K562 (cell line): ENCODE results near the gene FAM120B. TPM values are rescaled to one million over a fixed set of nuclear protein-coding genes. Genes with fewer than 3 reads are reported as not detected.
A peak's percentile ranks its signal among the peaks of the same experiment; 100 is the strongest.

Experiments
- ATAC-seq: fragments of 200-7000 bp; cut with Tn5 transposase; 3 replicates; pipeline ENCODE4 v1.9.1; 2020; ENCODE audit warnings: moderate library complexity
- BruUV-seq: library from RNA; stranded (reverse); fragments of 400-500 nt; replicated peaks from 2 replicates; lab custom pipeline; 2021; lab: Mats Ljungman, UMichigan
- CTCF ChIA-PET: fragments of 300-600 bp; formaldehyde crosslinking; extraction: SDS; loops from one replicate; lab custom pipeline; 2021; ENCODE audit warnings: low intra/inter-chr PET ratio; lab: Yijun Ruan, JAX
- POLR2A ChIA-PET: fragments of 300-600, 350-650 bp; sonication (Branson Sonifier 250); formaldehyde crosslinking; extraction: SDS; loops from one replicate; lab custom pipeline; 2021; ENCODE audit warnings: antibody characterized with exemption, inconsistent platforms; lab: Yijun Ruan, JAX
- DNase-seq, 4 experiments: peaks; one replicate each; pipeline versions ENCODE4 v3.0.0 to v3.0.0-alpha.2; 2011 to 2018; ENCODE audit warnings: low spot score in 3 of 4, mixed read lengths in 3 of 4; ENCODE audit errors: extremely low read depth in 1 of 4
- FAIRE-seq: peaks from 2 replicates; lab custom pipeline; 2011; peaks lifted over from hg19 to GRCh38; lab: Jason Lieb, UNC
- H2AFZ ChIP-seq: 2 replicates; pipeline ENCODE4 v1.6.0; 2011; ENCODE audit warnings: low read depth, low read length, control low read depth, inconsistent platforms
- H3K27ac ChIP-seq: fragments of 200-600 bp; 3 replicates; pipeline ENCODE4 v1.8.0; 2011; ENCODE audit warnings: low read depth, mild to moderate bottlenecking, control low read depth, inconsistent platforms, low read length, moderate library complexity, mixed read lengths; ENCODE audit errors: extremely low read depth
- H3K27me3 ChIP-seq, 2 experiments: fragments of 300-600 bp in 1 of 2; 2 replicates in 1 of 2; 3 replicates in 1 of 2; pipeline versions ENCODE4 v1.6.0 to v1.8.0; 2011; ENCODE audit warnings: inconsistent platforms in 2 of 2, low read length in 2 of 2, mild to moderate bottlenecking in 1 of 2, mixed read lengths in 1 of 2, moderate library complexity in 1 of 2; ENCODE audit not compliant: control insufficient read depth in 2 of 2, insufficient read depth in 2 of 2
- H3K36me3 ChIP-seq: fragments of 300-600 bp; 3 replicates; pipeline ENCODE4 v1.8.0; 2011; ENCODE audit warnings: mild to moderate bottlenecking, low read length, inconsistent platforms; ENCODE audit not compliant: control insufficient read depth, insufficient read depth
- H3K4me1 ChIP-seq, 2 experiments: fragments of 200-600 bp in 1 of 2; replicated peaks in 1 of 2; 2 replicates in 1 of 2; 3 replicates in 1 of 2; pipeline versions ENCODE4 v1.5.1 to v1.8.0; 2011; ENCODE audit warnings: inconsistent platforms in 2 of 2, low read length in 2 of 2, mild to moderate bottlenecking in 1 of 2, mixed read lengths in 1 of 2, moderate library complexity in 1 of 2; ENCODE audit not compliant: control insufficient read depth in 2 of 2, insufficient read depth in 2 of 2
- H3K4me2 ChIP-seq: 2 replicates; pipeline ENCODE4 v1.6.1; 2011; ENCODE audit warnings: low read length, control low read depth, inconsistent platforms, mixed read lengths; ENCODE audit not compliant: insufficient read depth
- H3K4me3 ChIP-seq: fragments of 200-600 bp; sonication (generic), shearing (Covaris generic); 2 replicates; pipeline ENCODE4 v1.5.1; 2016; ENCODE audit warnings: control low read depth, inconsistent platforms
- H3K79me2 ChIP-seq: fragments of 200-600 bp; 3 replicates; pipeline ENCODE4 v1.8.0; 2011; ENCODE audit warnings: low read length, inconsistent platforms; ENCODE audit not compliant: control insufficient read depth, insufficient read depth
- H3K9ac ChIP-seq, 2 experiments: 2 replicates each; pipeline versions ENCODE4 v1.6.0 to v1.6.1; 2011; ENCODE audit warnings: low read depth in 2 of 2, low read length in 2 of 2, control low read depth in 1 of 2, inconsistent platforms in 1 of 2, mild to moderate bottlenecking in 1 of 2, mixed read lengths in 1 of 2; ENCODE audit not compliant: insufficient read depth in 1 of 2
- H3K9me1 ChIP-seq: one replicate; pipeline ENCODE4 v1.6.0; 2011; ENCODE audit warnings: inconsistent platforms, mild to moderate bottlenecking, low read length, moderate library complexity; ENCODE audit not compliant: control insufficient read depth, insufficient read depth
- H3K9me3 ChIP-seq: replicated peaks from 2 replicates; pipeline ENCODE4 v1.5.1; 2011; ENCODE audit warnings: low read depth, low read length, inconsistent platforms; ENCODE audit not compliant: control insufficient read depth, insufficient read depth
- H4K20me1 ChIP-seq: replicated peaks from 2 replicates; pipeline ENCODE4 v1.6.1; 2011; ENCODE audit warnings: low read length, inconsistent platforms, mixed read lengths; ENCODE audit not compliant: control insufficient read depth, insufficient read depth
- RAD51 ChIP-seq: fragments of 450-650 bp; IDR thresholded peaks from 2 replicates; pipeline ENCODE4 v1.7.1; 2016; ENCODE audit warnings: low read depth, mild to moderate bottlenecking, borderline replicate concordance
- SIN3A ChIP-seq, 2 experiments: fragments of 150-350 bp in 1 of 2; IDR thresholded peaks; 2 replicates each; pipeline ENCODE4 v1.6.1; 2011 to 2016; ENCODE audit warnings: borderline replicate concordance in 2 of 2, low read depth in 2 of 2, low read length in 2 of 2, mild to moderate bottlenecking in 2 of 2, moderate library complexity in 2 of 2; ENCODE audit not compliant: control insufficient read depth in 1 of 2
- ZNF830 ChIP-seq: fragments of 250-450 bp; sonication (Bioruptor Pico); IDR thresholded peaks from 2 replicates; pipeline ENCODE4 v1.5.0; 2021; ENCODE audit warnings: mild to moderate bottlenecking
- WGBS: fragments of 100-300 bp; shearing (Covaris generic); methylation state at CpG from one replicate; pipeline ENCODE4 v1.1.6; 2016; ENCODE audit warnings: low coverage, mixed read lengths; ENCODE audit not compliant: insufficient coverage; ENCODE audit errors: missing lambda C conversion rate; 5-methylcytosine and 5-hydroxymethylcytosine counted together
- in situ Hi-C: fragments of 300-500 bp; cut with MboI; formaldehyde crosslinking; loops from 4 replicates; pipeline ENCODE4 v1.15.0; 2018; ENCODE audit warnings: inconsistent platforms, mixed read lengths
- intact Hi-C: fragments of 100-400 bp; cut with micrococcal nuclease; formaldehyde crosslinking; loops from 2 replicates; pipeline ENCODE4 v1.14.2; 2022
- polyA plus RNA-seq, 8 experiments: library from polyadenylated mRNA; depleted of rRNA in 4 of 8; stranded (reverse) in 5 of 8; unstranded in 3 of 8; fragments of >200 nt; fragmentation: Nextera tagmentation in 2 of 8; fragmentation: Illumina TruSeq in 1 of 8; extraction: Ambion mirVana in 2 of 8; extraction: Trizol in 1 of 8; gene quantifications; 2 replicates each; pipeline versions ENCODE4 v1.2.1 to v1.2.3, GENCODE V29; 2011 to 2014; ENCODE audit warnings: inconsistent platforms in 1 of 8, missing spikeins in 1 of 8
- total RNA-seq, 7 experiments: library from RNA; depleted of rRNA in 6 of 7; stranded (reverse); fragments of >200 nt in 6 of 7; fragmentation: Illumina TruSeq in 2 of 7; extraction: Trizol in 2 of 7; gene quantifications; 2 replicates each; pipeline versions ENCODE4 v1.2.1 to v1.2.3, GENCODE V29; 2011 to 2021; ENCODE audit warnings: low replicate concordance in 1 of 7
- TF ChIP-seq, protein P1 (sequence below): sonication (generic); formaldehyde crosslinking; IDR thresholded peaks from 2 replicates; pipeline ENCODE4 v1.8.1; 2022; ENCODE audit warnings: missing genetic modification reagents
- TF ChIP-seq, protein P2 (sequence below): fragments of 450-650 bp; formaldehyde crosslinking; IDR thresholded peaks from 2 replicates; pipeline ENCODE4 v1.4.0; 2020; ENCODE audit warnings: mild to moderate bottlenecking, mixed read lengths
- TF ChIP-seq, protein P3 (sequence below): sonication (generic); formaldehyde crosslinking; IDR thresholded peaks from 2 replicates; pipeline ENCODE4 v1.5.0; 2020; ENCODE audit warnings: missing genetic modification reagents
- TF ChIP-seq, protein P4 (sequence below): sonication (generic); formaldehyde crosslinking; IDR thresholded peaks from 2 replicates; pipeline ENCODE4 v1.9.0; 2022; ENCODE audit warnings: mild to moderate bottlenecking, missing genetic modification reagents

The FAM120B gene
- total and polyA plus RNA-seq, 9 of the 15 experiments (the other 6 are each of a cell fraction or from before 2014, with no cell fraction given), result 3.5 to 22.6 (median 14.7) TPM

DNA sequence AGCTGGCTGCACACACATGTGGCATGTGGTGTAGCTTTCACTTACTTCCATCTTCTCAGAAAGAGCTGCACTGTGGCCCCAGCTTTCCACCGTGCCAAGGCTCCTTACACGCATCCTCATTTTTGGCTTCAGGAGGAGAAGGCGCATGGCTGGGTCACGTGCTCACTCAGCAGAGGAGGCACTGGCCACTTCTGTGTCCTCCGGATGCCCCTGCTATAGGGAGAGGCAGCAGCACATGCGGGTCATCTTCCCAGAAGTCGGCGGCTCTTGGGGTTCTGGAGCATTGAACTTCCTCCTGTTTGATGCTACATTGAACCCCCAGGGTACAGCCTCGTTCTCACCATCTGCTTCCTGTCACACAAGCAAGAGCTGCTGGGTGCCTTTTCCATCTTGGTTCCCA, 111.3 kb downstream of the FAM120B start:
- H4K20me1 ChIP-seq, result no peaks in the 10 kb centered on the region
- peaks cover 0 to 6% of the 10 kb centered on the region in 2 experiments; a peak in 1 of 5 replicates for H3K4me1 ChIP-seq
- POLR2A ChIA-PET, result interaction anchor here (0.7 to 1.1 kb wide), 3 partner anchors 14 to 130 kb away, joined by 3 to 4 read pairs (median 3); no protein-coding TSS in a partner anchor
- no peaks in the 10 kb centered on the region for H3K9me3 ChIP-seq
- FAIRE-seq, result no peak
- WGBS, result 1% methylated on average over 9 of the region's 9 CpGs
- CTCF ChIA-PET, result no interaction called here
- H3K27me3 ChIP-seq, result peaks cover 51 to 71% of the 10 kb centered on the region in 2 experiments
- H2AFZ ChIP-seq, result no peak overlapping the region
- DNase-seq, result no peak
- no peak overlapping the region for H3K4me3 ChIP-seq
- no peak for ATAC-seq
- H3K9me1 ChIP-seq, result no peaks in the 10 kb centered on the region
- H3K9ac ChIP-seq, result no peak overlapping the region
- in situ Hi-C loops, result no loop called here
- H3K79me2 ChIP-seq, result no peaks in the 10 kb centered on the region
- no peak overlapping the region for H3K27ac ChIP-seq
- intact Hi-C loops, result no loop called here
- H3K36me3 ChIP-seq, result no peaks in the 10 kb centered on the region
- H3K4me2 ChIP-seq, result no peak overlapping the region
- no peak for TF ChIP-seq ZNF830 (CRISPR knock-in tag)
- TF ChIP-seq RAD51, result 0 out of 2 replicates have a peak, but pooled peaks have one; percentile 25
- TF ChIP-seq, protein P1, sequence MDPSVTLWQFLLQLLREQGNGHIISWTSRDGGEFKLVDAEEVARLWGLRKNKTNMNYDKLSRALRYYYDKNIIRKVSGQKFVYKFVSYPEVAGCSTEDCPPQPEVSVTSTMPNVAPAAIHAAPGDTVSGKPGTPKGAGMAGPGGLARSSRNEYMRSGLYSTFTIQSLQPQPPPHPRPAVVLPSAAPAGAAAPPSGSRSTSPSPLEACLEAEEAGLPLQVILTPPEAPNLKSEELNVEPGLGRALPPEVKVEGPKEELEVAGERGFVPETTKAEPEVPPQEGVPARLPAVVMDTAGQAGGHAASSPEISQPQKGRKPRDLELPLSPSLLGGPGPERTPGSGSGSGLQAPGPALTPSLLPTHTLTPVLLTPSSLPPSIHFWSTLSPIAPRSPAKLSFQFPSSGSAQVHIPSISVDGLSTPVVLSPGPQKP (CRISPR knock-in tag), result no peak
- TF ChIP-seq, protein P2, sequence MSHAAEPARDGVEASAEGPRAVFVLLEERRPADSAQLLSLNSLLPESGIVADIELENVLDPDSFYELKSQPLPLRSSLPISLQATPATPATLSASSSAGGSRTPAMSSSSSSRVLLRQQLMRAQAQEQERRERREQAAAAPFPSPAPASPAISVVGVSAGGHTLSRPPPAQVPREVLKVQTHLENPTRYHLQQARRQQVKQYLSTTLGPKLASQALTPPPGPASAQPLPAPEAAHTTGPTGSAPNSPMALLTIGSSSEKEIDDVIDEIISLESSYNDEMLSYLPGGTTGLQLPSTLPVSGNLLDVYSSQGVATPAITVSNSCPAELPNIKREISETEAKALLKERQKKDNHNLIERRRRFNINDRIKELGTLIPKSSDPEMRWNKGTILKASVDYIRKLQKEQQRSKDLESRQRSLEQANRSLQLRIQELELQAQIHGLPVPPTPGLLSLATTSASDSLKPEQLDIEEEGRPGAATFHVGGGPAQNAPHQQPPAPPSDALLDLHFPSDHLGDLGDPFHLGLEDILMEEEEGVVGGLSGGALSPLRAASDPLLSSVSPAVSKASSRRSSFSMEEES, result peak; percentile 39
- TF ChIP-seq, protein P3, sequence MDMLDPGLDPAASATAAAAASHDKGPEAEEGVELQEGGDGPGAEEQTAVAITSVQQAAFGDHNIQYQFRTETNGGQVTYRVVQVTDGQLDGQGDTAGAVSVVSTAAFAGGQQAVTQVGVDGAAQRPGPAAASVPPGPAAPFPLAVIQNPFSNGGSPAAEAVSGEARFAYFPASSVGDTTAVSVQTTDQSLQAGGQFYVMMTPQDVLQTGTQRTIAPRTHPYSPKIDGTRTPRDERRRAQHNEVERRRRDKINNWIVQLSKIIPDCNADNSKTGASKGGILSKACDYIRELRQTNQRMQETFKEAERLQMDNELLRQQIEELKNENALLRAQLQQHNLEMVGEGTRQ (CRISPR knock-in tag), result peak; percentile 53; the same call in 1 of the 2 replicates
- TF ChIP-seq SIN3A (IDR thresholded peaks at IDR 0.05; ENCODE audit: borderline replicate concordance in 2 of 2, control insufficient read depth in 1 of 2, low read depth in 2 of 2, low read length in 2 of 2), result no peak
- TF ChIP-seq, protein P4, sequence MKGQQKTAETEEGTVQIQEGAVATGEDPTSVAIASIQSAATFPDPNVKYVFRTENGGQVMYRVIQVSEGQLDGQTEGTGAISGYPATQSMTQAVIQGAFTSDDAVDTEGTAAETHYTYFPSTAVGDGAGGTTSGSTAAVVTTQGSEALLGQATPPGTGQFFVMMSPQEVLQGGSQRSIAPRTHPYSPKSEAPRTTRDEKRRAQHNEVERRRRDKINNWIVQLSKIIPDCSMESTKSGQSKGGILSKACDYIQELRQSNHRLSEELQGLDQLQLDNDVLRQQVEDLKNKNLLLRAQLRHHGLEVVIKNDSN (CRISPR knock-in tag), result peak; percentile 42; the same call in 1 of the 2 replicates
- BruUV-seq, result no TSS peak
